ENCODE results near the gene TUBB6.
A peak's percentile ranks its signal among the peaks of the same experiment; 100 is the strongest.

The TUBB6 gene

GRCh38 chr18:12346240-12346565 is 38.2 kb downstream of the TUBB6 start:
- no peak for DNase-seq (ENCODE audit: low read depth)
- TF ChIP-seq CTCF (conservative IDR thresholded peaks at IDR 0.05; ENCODE audit: control insufficient read depth, insufficient read depth, low read depth, low read length), result no peak
- no peak overlapping the region for H3K4me3 ChIP-seq (ENCODE audit: control insufficient read depth, low read depth, low read length)

GRCh38 chr18:12347895-12348294 is 39.9 kb downstream of the TUBB6 start:
- no peak for DNase-seq (ENCODE audit: low read depth)
- no peak overlapping the region for H3K4me3 ChIP-seq (ENCODE audit: control insufficient read depth, low read depth, low read length)

GRCh38 chr18:12352188-12352587 is 44.1 kb downstream of the TUBB6 start:
- TF ChIP-seq CTCF (conservative IDR thresholded peaks at IDR 0.05; ENCODE audit: control insufficient read depth, insufficient read depth, low read depth, low read length), result no peak
- DNase-seq (ENCODE audit: low read depth), result no peak

More at GRCh38 chr18:12347895-12348294, 39.9 kb downstream of the TUBB6 start:
- TF ChIP-seq CTCF (conservative IDR thresholded peaks at IDR 0.05; ENCODE audit: control insufficient read depth, insufficient read depth, low read depth, low read length), result no peak

GRCh38 chr18:12359515-12359927 is 51.5 kb downstream of the TUBB6 start:
- DNase-seq (ENCODE audit: low read depth), result peak; percentile 68
- TF ChIP-seq CTCF (conservative IDR thresholded peaks at IDR 0.05; ENCODE audit: control insufficient read depth, insufficient read depth, low read depth, low read length), result no peak
- H3K4me3 ChIP-seq (ENCODE audit: control insufficient read depth, low read depth, low read length), result no peak overlapping the region

More at GRCh38 chr18:12352188-12352587, 44.1 kb downstream of the TUBB6 start:
- H3K4me3 ChIP-seq (ENCODE audit: control insufficient read depth, low read depth, low read length), result no peak overlapping the region

GRCh38 chr18:12361770-12362378 is 53.8 kb downstream of the TUBB6 start:
- peak; percentile 29 for DNase-seq (ENCODE audit: low read depth)
- no peak for TF ChIP-seq CTCF (conservative IDR thresholded peaks at IDR 0.05; ENCODE audit: control insufficient read depth, insufficient read depth, low read depth, low read length)
- H3K4me3 ChIP-seq (ENCODE audit: control insufficient read depth, low read depth, low read length), result no peak overlapping the region

GRCh38 chr18:12362473-12363174 is 54.6 kb downstream of the TUBB6 start:
- DNase-seq (ENCODE audit: low read depth), result no peak
- TF ChIP-seq CTCF (conservative IDR thresholded peaks at IDR 0.05; ENCODE audit: control insufficient read depth, insufficient read depth, low read depth, low read length), result no peak

More at GRCh38 chr18:12362473-12363174, 54.6 kb downstream of the TUBB6 start:
- H3K4me3 ChIP-seq (ENCODE audit: control insufficient read depth, low read depth, low read length), result no peak overlapping the region
